OCI-LY7 (cell line): ENCODE measurements around the gene RAB3IL1.

Source experiments
- CTCF ChIP-seq: fragments of 200-600 bp; sonication (generic); conservative IDR thresholded peaks from 2 replicates; pipeline ENCODE4 v1.5.1; 2014; ENCODE audit warnings: mild to moderate bottlenecking, antibody characterized with exemption, low read length, moderate library complexity, mixed read lengths
- EZH2phosphoT487 ChIP-seq: fragments of 200-600 bp; sonication (generic); IDR thresholded peaks from 2 replicates; pipeline ENCODE4 v1.6.1; 2018; ENCODE audit warnings: low read depth, borderline replicate concordance, mild to moderate bottlenecking, mixed run types, antibody characterized with exemption, low read length, moderate library complexity, mixed read lengths

GRCh38 chr11:61923166-61924063 is 6.0 kb upstream of the RAB3IL1 start:
- no peak for TF ChIP-seq CTCF
- no peak for TF ChIP-seq EZH2phosphoT487
